SK-N-SH treated with all-trans-retinoic acid at 6 μM for 48 hours (cell line): ENCODE measurements around the gene DCT.
"Not testable (repeated sequence)": the region's sequence is repeated elsewhere in the genome, so short reads cannot be mapped to it uniquely, and the experiment has no call there.

Experiments used
- ATAC-seq: fragments of 200-7000 bp; cut with Tn5 transposase; 3 replicates; pipeline ENCODE4 v1.9.1; 2020; ENCODE audit warnings: mild to moderate bottlenecking, moderate library complexity
- ARNTL ChIP-seq: fragments of 450-650 bp; formaldehyde crosslinking; IDR thresholded peaks from 2 replicates; pipeline ENCODE4 v1.5.0; 2020; ENCODE audit warnings: low read depth, mild to moderate bottlenecking, moderate library complexity, borderline replicate concordance
- BACH2 ChIP-seq: fragments of 250-450 bp; sonication (Bioruptor Pico); IDR thresholded peaks from 2 replicates; pipeline ENCODE4 v1.9.0; 2021; ENCODE audit warnings: mild to moderate bottlenecking, borderline replicate concordance
- CREB5 ChIP-seq: fragments of 250-450 bp; sonication (Bioruptor Pico); IDR thresholded peaks from 2 replicates; pipeline ENCODE4 v1.5.1; 2020; ENCODE audit warnings: low read depth, mild to moderate bottlenecking, moderate library complexity
- CSDC2 ChIP-seq: fragments of 250-450 bp; sonication (Bioruptor Pico); IDR thresholded peaks from 2 replicates; pipeline ENCODE4 v1.5.0; 2020; ENCODE audit warnings: mild to moderate bottlenecking, moderate library complexity
- CSRNP3 ChIP-seq: fragments of 250-450 bp; sonication (Bioruptor Pico); IDR thresholded peaks from 2 replicates; pipeline ENCODE4 v1.5.1; 2021; ENCODE audit warnings: mild to moderate bottlenecking, moderate library complexity
- ESRRG ChIP-seq: fragments of 250-450 bp; sonication (Bioruptor Pico); IDR thresholded peaks from 2 replicates; pipeline ENCODE4 v1.6.1; 2021; ENCODE audit warnings: mild to moderate bottlenecking
- ISL1 ChIP-seq: fragments of 250-450 bp; sonication (Bioruptor Pico); IDR thresholded peaks from 2 replicates; pipeline ENCODE4 v2.1.2; 2022; ENCODE audit warnings: mild to moderate bottlenecking, moderate library complexity
- OSR1 ChIP-seq: fragments of 250-450 bp; sonication (Bioruptor Pico); IDR thresholded peaks from 2 replicates; pipeline ENCODE4 v1.8.0; 2022; ENCODE audit warnings: moderate library complexity, mild to moderate bottlenecking, inconsistent platforms
- PATZ1 ChIP-seq: fragments of 250-450 bp; sonication (Bioruptor Pico); IDR thresholded peaks from 2 replicates; pipeline ENCODE4 v1.8.0; 2020; ENCODE audit warnings: mild to moderate bottlenecking, moderate library complexity, borderline replicate concordance
- POU6F1 ChIP-seq: fragments of 250-450 bp; sonication (Bioruptor Pico); IDR thresholded peaks from 2 replicates; pipeline ENCODE4 v1.8.0; 2021; ENCODE audit warnings: low read depth, mild to moderate bottlenecking, moderate library complexity, borderline replicate concordance
- PPARA ChIP-seq: fragments of 250-450 bp; sonication (Bioruptor Pico); IDR thresholded peaks from 2 replicates; pipeline ENCODE4 v1.5.0; 2020; ENCODE audit warnings: mild to moderate bottlenecking, borderline replicate concordance
- RARB ChIP-seq: fragments of 250-450 bp; sonication (Bioruptor Pico); IDR thresholded peaks from 2 replicates; pipeline ENCODE4 v1.8.0; 2021; ENCODE audit warnings: mild to moderate bottlenecking, moderate library complexity
- SNAI2 ChIP-seq: fragments of 250-450 bp; sonication (Bioruptor Pico); IDR thresholded peaks from 2 replicates; pipeline ENCODE4 v1.5.0; 2020; ENCODE audit warnings: mild to moderate bottlenecking, moderate library complexity
- TOX ChIP-seq: fragments of 250-450 bp; sonication (Bioruptor Pico); IDR thresholded peaks from 2 replicates; pipeline ENCODE4 v1.8.0; 2021; ENCODE audit warnings: mild to moderate bottlenecking, moderate library complexity, borderline replicate concordance
- ZC3H10 ChIP-seq: fragments of 250-450 bp; sonication (Bioruptor Pico); IDR thresholded peaks from 2 replicates; pipeline ENCODE4 v1.5.1; 2021; ENCODE audit warnings: mild to moderate bottlenecking, moderate library complexity
- ZFP3 ChIP-seq: fragments of 250-450 bp; sonication (Bioruptor Pico); IDR thresholded peaks from 2 replicates; pipeline ENCODE4 v1.5.0; 2020; ENCODE audit warnings: mild to moderate bottlenecking, moderate library complexity
- ZFP30 ChIP-seq: fragments of 450-650 bp; formaldehyde crosslinking; IDR thresholded peaks from 2 replicates; pipeline ENCODE4 v1.5.0; 2022; ENCODE audit warnings: mild to moderate bottlenecking, moderate library complexity
- ZNF565 ChIP-seq: fragments of 450-650 bp; formaldehyde crosslinking; conservative IDR thresholded peaks from 2 replicates; pipeline ENCODE4 v1.5.0; 2020; ENCODE audit warnings: low read depth, mild to moderate bottlenecking, moderate library complexity
- ZNF70 ChIP-seq: fragments of 450-650 bp; formaldehyde crosslinking; IDR thresholded peaks from 2 replicates; pipeline ENCODE4 v1.5.0; 2020; ENCODE audit warnings: mild to moderate bottlenecking, moderate library complexity
- ZNF8 ChIP-seq: fragments of 450-650 bp; formaldehyde crosslinking; IDR thresholded peaks from 2 replicates; pipeline ENCODE4 v1.5.0; 2020; ENCODE audit warnings: mild to moderate bottlenecking, moderate library complexity

DCT gene

GRCh38 chr13:94505730-94506129 is 26.2 kb upstream of the DCT start (continued):
- no peak for TF ChIP-seq CREB5 (CRISPR knock-in tag)
- TF ChIP-seq ZC3H10 = no peak
- TF ChIP-seq PATZ1 (CRISPR knock-in tag) = no peak
- no peak for TF ChIP-seq CSDC2
- no peak for TF ChIP-seq ESRRG (CRISPR knock-in tag)
- no peak for TF ChIP-seq PPARA (CRISPR knock-in tag)
- no peak for TF ChIP-seq ZNF8 (CRISPR knock-in tag)
- TF ChIP-seq, all 23 proteins: peak for 0

- TF ChIP-seq CREB5 (CRISPR knock-in tag) (no peak), RARB (no peak), ZFP3 (CRISPR knock-in tag) (no peak), ZNF8 (CRISPR knock-in tag) (no peak), PPARA (CRISPR knock-in tag) (no peak), POU6F1 (CRISPR knock-in tag) (no peak), ISL1 (CRISPR knock-in tag) (no peak), SNAI2 (no peak), BACH2 (CRISPR knock-in tag) (no peak), OSR1 (CRISPR knock-in tag) (no peak), TOX (CRISPR knock-in tag) (no peak), ARNTL (CRISPR knock-in tag) (no peak), CSRNP3 (CRISPR knock-in tag) (no peak), ZNF565 (CRISPR knock-in tag) (no peak)
- no peak for ATAC-seq
Measured at GRCh38 chr13:94503851-94504250, 24.4 kb upstream of the DCT start.

- not testable (repeated sequence) for ATAC-seq
Measured at GRCh38 chr13:94498831-94499230, 19.3 kb upstream of the DCT start.

- ATAC-seq = no peak
Measured at GRCh38 chr13:94495806-94496205, 16.3 kb upstream of the DCT start.

More at GRCh38 chr13:94495806-94496205, 16.3 kb upstream of the DCT start:
- TF ChIP-seq ZFP30 (CRISPR knock-in tag) = no peak
- no peak for TF ChIP-seq ZNF70 (CRISPR knock-in tag)
- no peak for TF ChIP-seq ZNF565 (CRISPR knock-in tag)
- TF ChIP-seq PATZ1 (CRISPR knock-in tag) = no peak
- TF ChIP-seq ISL1 (CRISPR knock-in tag) = no peak
- TF ChIP-seq, all 23 proteins: peak for 0
